ENCODE results near the gene ARX. TPM values are rescaled to one million over a fixed set of nuclear protein-coding genes. Genes with fewer than 3 reads are reported as not detected.

Gene ARX
- total RNA-seq, 1 experiment from 2014 or later, result not detected

GRCh38 chrX:25017667-25018247 is 2.0 kb upstream of the ARX start:
- TF ChIP-seq EZH2 (IDR thresholded peaks at IDR 0.05; ENCODE audit: low read length, unreplicated experiment) (no peak), CTCF (conservative IDR thresholded peaks at IDR 0.05; ENCODE audit: low read depth, low read length) (no peak), EZH2phosphoT487 (IDR thresholded peaks at IDR 0.05; ENCODE audit: borderline replicate concordance, low read length) (no peak)
- Histone ChIP-seq H3K9me2 (replicated peaks; ENCODE audit: low read length) (no peaks in the 10 kb centered on the region), H3K9ac (ENCODE audit: low read length) (no peak overlapping the region), H4K20me1 (ENCODE audit: low read length) (no peaks in the 10 kb centered on the region), H3K4me1 (ENCODE audit: insufficient read depth, low read length) (no peaks in the 10 kb centered on the region), H3K79me2 (ENCODE audit: low read length) (no peaks in the 10 kb centered on the region), H3K36me3 (ENCODE audit: low read depth, low read length) (no peaks in the 10 kb centered on the region), H3F3A (ENCODE audit: low read length, unreplicated experiment) (no peaks in the 10 kb centered on the region), H3K27ac (ENCODE audit: low read length) (no peak overlapping the region), H2AFZ (ENCODE audit: low read length) (no peak overlapping the region), H3K4me3 (ENCODE audit: low read length) (no peak overlapping the region), H3K27me3 (ENCODE audit: low read length) (peaks cover 61% of the 10 kb centered on the region), H3K4me2 (ENCODE audit: low read length) (no peak overlapping the region), H3K9me3 (ENCODE audit: low read length) (no peaks in the 10 kb centered on the region)
- ChIA-PET CTCF (no interaction called here), POLR2A (ENCODE audit: unreplicated experiment) (interaction anchor here (0.7 kb wide), 1 partner anchor 11 kb away, joined by 3 read pairs; no protein-coding TSS in a partner anchor)
- no peak for ATAC-seq
- no peak for DNase-seq
- BruUV-seq (replicated peaks), result no TSS peak
- intact Hi-C loops (cut with micrococcal nuclease), result no loop called here

GRCh38 chrX:25016938-25017598 is 1.3 kb upstream of the ARX start:
- DNase-seq (no peak), ATAC-seq (no peak)
- H4K20me1 ChIP-seq (ENCODE audit: low read length), result no peaks in the 10 kb centered on the region
- no peak overlapping the region for H3K9ac ChIP-seq (ENCODE audit: low read length)
- H3K4me2 ChIP-seq (ENCODE audit: low read length), result no peak overlapping the region
- H3K9me2 ChIP-seq (replicated peaks; ENCODE audit: low read length), result no peaks in the 10 kb centered on the region
- intact Hi-C loops (cut with micrococcal nuclease), result no loop called here
- H3K4me1 ChIP-seq (ENCODE audit: insufficient read depth, low read length), result no peaks in the 10 kb centered on the region
- TF ChIP-seq EZH2phosphoT487 (IDR thresholded peaks at IDR 0.05; ENCODE audit: borderline replicate concordance, low read length) (no peak), EZH2 (IDR thresholded peaks at IDR 0.05; ENCODE audit: low read length, unreplicated experiment) (no peak), CTCF (conservative IDR thresholded peaks at IDR 0.05; ENCODE audit: low read depth, low read length) (no peak)
- no peaks in the 10 kb centered on the region for H3K9me3 ChIP-seq (ENCODE audit: low read length)
- H3K27ac ChIP-seq (ENCODE audit: low read length), result no peak overlapping the region
- BruUV-seq (replicated peaks), result no TSS peak
- no peak overlapping the region for H3K4me3 ChIP-seq (ENCODE audit: low read length)
- H3K36me3 ChIP-seq (ENCODE audit: low read depth, low read length), result no peaks in the 10 kb centered on the region
- H3K27me3 ChIP-seq (ENCODE audit: low read length), result peaks cover 67% of the 10 kb centered on the region
- no peaks in the 10 kb centered on the region for H3F3A ChIP-seq (ENCODE audit: low read length, unreplicated experiment)
- POLR2A ChIA-PET (ENCODE audit: unreplicated experiment), result no interaction called here
- CTCF ChIA-PET, result no interaction called here
- H3K79me2 ChIP-seq (ENCODE audit: low read length), result no peaks in the 10 kb centered on the region
- H2AFZ ChIP-seq (ENCODE audit: low read length), result no peak overlapping the region

GRCh38 chrX:25016361-25016671 is 551 bp upstream of the ARX start:
- no peak overlapping the region for H3K9ac ChIP-seq (ENCODE audit: low read length)
- H3K27me3 ChIP-seq (ENCODE audit: low read length), result peaks cover 67% of the 10 kb centered on the region
- DNase-seq, result no peak
- ATAC-seq, result no peak
- H3F3A ChIP-seq (ENCODE audit: low read length, unreplicated experiment), result no peaks in the 10 kb centered on the region
- no peaks in the 10 kb centered on the region for H3K9me2 ChIP-seq (replicated peaks; ENCODE audit: low read length)
- H3K9me3 ChIP-seq (ENCODE audit: low read length), result no peaks in the 10 kb centered on the region
- ChIA-PET CTCF (no interaction called here), POLR2A (ENCODE audit: unreplicated experiment) (no interaction called here)
- no peak overlapping the region for H3K27ac ChIP-seq (ENCODE audit: low read length)
- no peaks in the 10 kb centered on the region for H4K20me1 ChIP-seq (ENCODE audit: low read length)
- intact Hi-C loops (cut with micrococcal nuclease), result no loop called here
- TF ChIP-seq EZH2phosphoT487 (IDR thresholded peaks at IDR 0.05; ENCODE audit: borderline replicate concordance, low read length) (no peak), EZH2 (IDR thresholded peaks at IDR 0.05; ENCODE audit: low read length, unreplicated experiment) (no peak), CTCF (conservative IDR thresholded peaks at IDR 0.05; ENCODE audit: low read depth, low read length) (no peak)
- no TSS peak for BruUV-seq (replicated peaks)
- no peaks in the 10 kb centered on the region for H3K36me3 ChIP-seq (ENCODE audit: low read depth, low read length)
- H3K4me3 ChIP-seq (ENCODE audit: low read length), result no peak overlapping the region
- H3K4me2 ChIP-seq (ENCODE audit: low read length), result no peak overlapping the region
- H3K4me1 ChIP-seq (ENCODE audit: insufficient read depth, low read length), result no peaks in the 10 kb centered on the region
- no peaks in the 10 kb centered on the region for H3K79me2 ChIP-seq (ENCODE audit: low read length)
- H2AFZ ChIP-seq (ENCODE audit: low read length), result no peak overlapping the region

Measured in PC-3 (cell line).